Pancreas (tissue), 10 donors: ENCODE measurements around the gene ZNF397. TPM values are rescaled to one million over a fixed set of nuclear protein-coding genes. Genes with fewer than 3 reads are reported as not detected.

ENCODE experiments used
- ATAC-seq, 4 donors: fragments of 200-7000 bp; cut with Tn5 transposase; one replicate each; pipeline versions ENCODE4 v1.8.0 to v1.9.1; 2020; ENCODE audit warnings: mild to moderate bottlenecking in 4 of 4, moderate library complexity in 4 of 4
- DNase-seq, 6 donors: peaks; one replicate each; pipeline ENCODE4 v3.0.0-alpha.2; 2020
- FAIRE-seq: peaks from 2 replicates; lab custom pipeline; 2012; peaks lifted over from hg19 to GRCh38; lab: Jason Lieb, UNC
- H3K27ac ChIP-seq, 4 donors: fragments of 200-600 bp; sonication (generic); 1 replicate in 3 of 4; 2 replicates in 1 of 4; pipeline versions ENCODE4 v1.5.0 to v1.8.0; 2020
- H3K27me3 ChIP-seq, 4 donors: fragments of 200-600 bp; one replicate each; pipeline ENCODE4 v1.8.0; 2021
- H3K36me3 ChIP-seq, 3 donors: fragments of 200-600 bp; sonication (generic) in 1 of 3; one replicate each; pipeline versions ENCODE4 v1.5.0 to v1.8.0; 2020 to 2021
- H3K4me1 ChIP-seq, 3 donors: fragments of 200-600 bp; one replicate each; pipeline ENCODE4 v1.8.0; 2021
- H3K4me3 ChIP-seq, 4 donors: fragments of 200-600 bp; sonication (generic) in 2 of 4; one replicate each; pipeline versions ENCODE4 v1.5.0 to v1.8.0; 2020 to 2021
- H3K9me3 ChIP-seq, 4 donors: fragments of 200-600 bp; one replicate each; pipeline ENCODE4 v1.8.0; 2021
- WGBS, 2 donors: extraction: QIAGEN DNeasy Blood & Tissue Kit; methylation state at CpG; one replicate each; pipeline ENCODE4 v1.1.7; 2013; 5-methylcytosine and 5-hydroxymethylcytosine counted together
- intact Hi-C, 3 donors: fragments of 100-400 bp; cut with DNase I; formaldehyde crosslinking; loops; one replicate each; pipeline versions ENCODE4 v1.11.1 to v1.14.2; 2022
- polyA plus RNA-seq, 2 donors: library from polyadenylated mRNA; stranded (reverse); fragments of 200-250 nt; gene quantifications; one replicate each; pipeline ENCODE4 v1.2.3, GENCODE V29; 2013
- total RNA-seq, 6 donors: library from RNA; stranded (reverse); fragmentation: NEBNext Ultra II Directional in 4 of 6; extraction: Animal tissue kit (Norgen Biotek cat#: 25700) in 4 of 6; gene quantifications; one replicate each; pipeline versions ENCODE4 v1.2.1 to v1.2.4, GENCODE V29; 2021 to 2023
- TF ChIP-seq, protein P1 (sequence below), 4 donors: fragments of 200-600 bp; sonication (generic) in 3 of 4; IDR thresholded peaks; one replicate each; pipeline versions ENCODE4 v1.5.0 to v1.8.0; 2021; ENCODE audit warnings: antibody characterized with exemption in 4 of 4
- donor health status: healthy with polysubstance abuse.
- donor health status: DM: no; HTN: no; CAD: no; lungs with moderate emphysema.
- donor health status: DM: no; HTN: no; CAD: no.
- donor health status: control.
- donor health status: control.
- donor health status: Bipolar disorder and iron deficiency.
- donor health status: DM: yes; HTN: yes; CAD: no.
- donor health status: DM: no; HTN: no; CAD: no.
- donor health status: DM: no; HTN: no; CAD: no.
- donor health status: DM: yes; HTN: yes; CAD: no.

The ZNF397 gene
- total and polyA plus RNA-seq, 8 donors: 8.5 to 16.3 (median 9.4) TPM

DNA sequence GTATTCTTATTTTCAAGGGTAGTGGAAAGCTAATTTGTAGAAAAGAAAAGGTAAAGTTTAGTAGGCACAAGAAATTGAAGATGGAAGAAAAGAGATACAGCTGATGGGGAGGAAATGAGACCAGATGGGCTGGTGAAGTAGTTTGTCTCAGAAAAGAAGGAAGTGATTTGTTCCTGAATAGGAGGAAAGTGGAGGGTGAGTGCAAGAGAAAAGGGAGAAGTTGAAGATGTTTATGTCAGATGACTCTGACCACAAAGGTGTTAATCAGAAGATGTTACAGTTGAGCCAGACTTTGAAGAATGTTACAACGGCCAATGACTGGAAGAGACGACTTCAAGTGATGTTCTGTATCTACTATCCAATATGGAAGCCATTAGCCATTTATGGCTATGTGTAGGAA is 28.0 kb downstream of the ZNF397 start:
- Histone ChIP-seq H3K27me3 (no peaks in the 10 kb centered on the region), H3K27ac (no peak overlapping the region), H3K9me3 (no peaks in the 10 kb centered on the region), H3K36me3 (no peaks in the 10 kb centered on the region), H3K4me3 (no peak overlapping the region), H3K4me1 (peaks cover 0 to 3% (median 0%) of the 10 kb centered on the region in 3 donors)
- intact Hi-C loops: no loop called here
- FAIRE-seq (no peak), ATAC-seq (no peak), DNase-seq (no peak)
- TF ChIP-seq, protein P1, sequence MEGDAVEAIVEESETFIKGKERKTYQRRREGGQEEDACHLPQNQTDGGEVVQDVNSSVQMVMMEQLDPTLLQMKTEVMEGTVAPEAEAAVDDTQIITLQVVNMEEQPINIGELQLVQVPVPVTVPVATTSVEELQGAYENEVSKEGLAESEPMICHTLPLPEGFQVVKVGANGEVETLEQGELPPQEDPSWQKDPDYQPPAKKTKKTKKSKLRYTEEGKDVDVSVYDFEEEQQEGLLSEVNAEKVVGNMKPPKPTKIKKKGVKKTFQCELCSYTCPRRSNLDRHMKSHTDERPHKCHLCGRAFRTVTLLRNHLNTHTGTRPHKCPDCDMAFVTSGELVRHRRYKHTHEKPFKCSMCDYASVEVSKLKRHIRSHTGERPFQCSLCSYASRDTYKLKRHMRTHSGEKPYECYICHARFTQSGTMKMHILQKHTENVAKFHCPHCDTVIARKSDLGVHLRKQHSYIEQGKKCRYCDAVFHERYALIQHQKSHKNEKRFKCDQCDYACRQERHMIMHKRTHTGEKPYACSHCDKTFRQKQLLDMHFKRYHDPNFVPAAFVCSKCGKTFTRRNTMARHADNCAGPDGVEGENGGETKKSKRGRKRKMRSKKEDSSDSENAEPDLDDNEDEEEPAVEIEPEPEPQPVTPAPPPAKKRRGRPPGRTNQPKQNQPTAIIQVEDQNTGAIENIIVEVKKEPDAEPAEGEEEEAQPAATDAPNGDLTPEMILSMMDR (IDR thresholded peaks at IDR 0.05): no peak
- 69 to 95% methylated on average over 2 of the region's 2 CpGs for WGBS, 2 donors

DNA sequence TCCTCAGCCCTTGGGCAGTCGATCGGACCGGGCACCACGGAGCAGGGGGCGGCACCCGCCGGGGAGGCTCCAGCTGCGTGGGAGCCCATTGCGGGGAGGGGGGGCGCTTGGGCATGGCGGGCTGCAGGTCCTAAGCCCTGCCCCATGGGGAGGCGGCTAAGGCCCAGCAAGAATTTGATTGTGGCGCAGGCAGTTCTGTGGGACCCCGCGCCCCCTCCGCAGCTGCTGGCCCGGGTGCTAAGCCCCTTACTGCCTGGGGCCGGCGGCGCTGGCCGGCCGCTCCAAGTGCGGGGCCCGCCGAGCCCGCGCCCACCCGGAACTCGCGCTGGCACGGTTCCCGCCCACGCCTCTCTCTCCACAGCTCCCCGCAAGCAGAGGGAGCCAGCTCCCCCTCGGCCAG is 30.8 kb downstream of the ZNF397 start:
- DNase-seq: peak in 1 of 6 donors; percentile 60
- 91 to 92% methylated on average over 28 to 35 of the region's 35 CpGs for WGBS, 2 donors
- FAIRE-seq: no peak

DNA sequence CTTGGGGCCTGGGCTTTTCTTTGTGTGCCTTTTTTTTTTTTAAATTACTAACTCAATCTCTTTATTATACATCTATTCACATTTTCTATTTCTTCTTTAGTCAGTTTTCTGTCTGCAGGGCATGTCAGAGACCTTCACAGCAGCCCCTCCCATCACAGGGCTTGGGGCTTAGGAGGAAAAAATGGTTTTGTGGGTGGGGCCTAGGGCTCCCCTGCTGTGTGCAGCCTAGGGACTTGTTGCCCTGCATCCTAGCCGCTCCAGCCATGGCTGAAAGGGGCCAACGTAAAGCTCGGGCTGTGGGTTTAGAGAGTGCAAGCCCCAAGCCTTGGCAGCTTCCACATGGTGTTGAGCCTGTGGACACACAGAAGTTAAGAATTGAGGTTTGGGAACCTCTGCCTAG is 35.4 kb downstream of the ZNF397 start:
- 96 to 98% methylated on average over 3 of the region's 3 CpGs for WGBS, 2 donors
- Histone ChIP-seq H3K9me3 (no peaks in the 10 kb centered on the region), H3K27ac (no peak overlapping the region), H3K27me3 (no peaks in the 10 kb centered on the region), H3K4me3 (no peak overlapping the region), H3K4me1 (peaks cover 0 to 7% (median 4%) of the 10 kb centered on the region in 3 donors), H3K36me3 (no peaks in the 10 kb centered on the region)
- intact Hi-C loops: no loop called here
- FAIRE-seq: no peak
- DNase-seq: no peak
- TF ChIP-seq, protein P1 (IDR thresholded peaks at IDR 0.05): no peak
- ATAC-seq: no peak

More for the DNA sequence above, 30.8 kb downstream of the ZNF397 start:
- Histone ChIP-seq H3K9me3 (no peaks in the 10 kb centered on the region), H3K27ac (no peak overlapping the region), H3K4me1 (peaks cover 0 to 3% (median 0%) of the 10 kb centered on the region in 3 donors), H3K27me3 (no peaks in the 10 kb centered on the region), H3K36me3 (no peaks in the 10 kb centered on the region), H3K4me3 (no peak overlapping the region)
- ATAC-seq: no peak
- intact Hi-C loops: no loop called here
- TF ChIP-seq, protein P1 (IDR thresholded peaks at IDR 0.05): no peak

DNA sequence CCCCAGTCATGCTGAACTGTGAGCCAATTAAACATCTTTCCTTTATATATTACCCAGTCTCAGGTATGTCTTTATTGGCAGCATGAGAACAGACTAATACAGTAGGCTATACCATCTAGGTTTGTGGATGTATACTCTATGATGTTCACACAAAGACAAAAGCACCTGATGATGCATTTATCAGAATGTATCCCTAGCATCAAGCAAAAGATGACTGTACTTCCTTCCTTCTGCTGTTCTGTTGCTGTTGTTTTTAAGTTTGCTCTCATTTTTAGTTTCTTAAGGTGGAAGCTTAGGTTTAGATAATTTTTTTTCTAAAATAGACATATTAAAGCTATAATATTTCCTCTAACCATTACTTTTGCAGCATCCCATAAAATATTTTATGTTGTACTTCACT is 36.8 kb downstream of the ZNF397 start:
- no peaks in the 10 kb centered on the region for H3K36me3 ChIP-seq
- ATAC-seq (no peak), FAIRE-seq (no peak), DNase-seq (no peak)
- H3K4me1 ChIP-seq: peaks cover 0 to 7% (median 4%) of the 10 kb centered on the region in 3 donors
- TF ChIP-seq, protein P1 (IDR thresholded peaks at IDR 0.05): no peak
- no peak overlapping the region for H3K4me3 ChIP-seq
- H3K27me3 ChIP-seq: no peaks in the 10 kb centered on the region
- intact Hi-C loops: no loop called here
- H3K9me3 ChIP-seq: no peaks in the 10 kb centered on the region
- no peak overlapping the region for H3K27ac ChIP-seq

DNA sequence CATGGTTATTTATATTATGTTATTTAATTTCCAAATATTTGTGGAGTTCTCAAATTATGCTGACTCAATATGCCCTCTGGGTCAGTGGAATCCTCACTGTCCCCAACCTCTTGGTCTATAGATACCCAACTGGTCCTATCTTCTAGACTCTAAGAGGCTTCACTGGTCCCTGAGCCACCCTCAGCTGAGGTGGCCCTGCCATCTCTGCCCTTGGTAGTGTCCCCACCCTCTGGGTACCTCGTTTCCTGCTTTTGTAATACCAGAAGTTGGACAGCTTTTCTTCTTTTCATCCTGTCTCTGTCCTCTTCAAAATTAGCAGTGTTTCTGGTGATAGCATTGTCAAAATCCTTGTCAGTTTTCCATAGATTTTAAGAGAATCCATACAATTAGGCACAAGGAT is 37.3 kb downstream of the ZNF397 start:
- DNase-seq: no peak
- 90% methylated on average over 1 of the region's 1 CpG for WGBS, 2 donors
- TF ChIP-seq, protein P1 (IDR thresholded peaks at IDR 0.05): no peak
- FAIRE-seq: no peak
- ATAC-seq: no peak
- no peak overlapping the region for H3K27ac ChIP-seq
- H3K36me3 ChIP-seq: no peaks in the 10 kb centered on the region
- H3K9me3 ChIP-seq: no peaks in the 10 kb centered on the region
- H3K27me3 ChIP-seq: no peaks in the 10 kb centered on the region
- intact Hi-C loops: no loop called here
- no peak overlapping the region for H3K4me3 ChIP-seq
- peaks cover 0 to 7% (median 4%) of the 10 kb centered on the region in 3 donors for H3K4me1 ChIP-seq
